HCT116 (cell line): ENCODE results near the gene HLCS. TPM values are rescaled to one million over a fixed set of nuclear protein-coding genes. Genes with fewer than 3 reads are reported as not detected.

Source experiments
- ATAC-seq: fragments of 200-7000 bp; cut with Tn5 transposase; 2 replicates; pipeline ENCODE4 v1.9.1; 2020; ENCODE audit warnings: mild to moderate bottlenecking, moderate library complexity
- BruUV-seq: library from RNA; stranded (reverse); fragments of 400-500 nt; replicated peaks from 2 replicates; lab custom pipeline; 2021; lab: Mats Ljungman, UMichigan
- CTCF ChIA-PET: fragments of 300-600 bp; sonication (Branson Sonifier 250); formaldehyde crosslinking; loops from one replicate; lab custom pipeline; 2021; ENCODE audit warnings: antibody characterized with exemption; lab: Charles Lee
- POLR2A ChIA-PET: fragments of 300-600, 350-600 bp; sonication (Branson Sonifier 250); formaldehyde crosslinking; loops from one replicate; lab custom pipeline; 2021; ENCODE audit warnings: antibody characterized with exemption; lab: Charles Lee
- RAD21 ChIA-PET, 2 experiments: fragments of 300-600 bp; sonication (Branson Sonifier 250); formaldehyde crosslinking; loops; one replicate each; lab custom pipeline; 2023; ENCODE audit warnings: low total read pairs in 2 of 2; ENCODE audit not compliant: uncharacterized antibody in 2 of 2, unreplicated experiment in 2 of 2, low non-redundant PET in 1 of 2; lab: Charles Lee
- DNase-seq: peaks from one replicate; pipeline ENCODE4 v3.0.0-alpha.2; 2010; ENCODE audit warnings: low read depth, low spot score
- H2AFZ ChIP-seq: fragments of 200-600 bp; shearing (Covaris generic), sonication (generic); 2 replicates; pipeline ENCODE4 v1.6.1; 2017; ENCODE audit warnings: low read depth, mixed run types, mixed read lengths, antibody characterized with exemption, low read length; ENCODE audit not compliant: poor library complexity, severe bottlenecking
- H3K27ac ChIP-seq: 2 replicates; pipeline ENCODE4 v1.5.1; 2012; ENCODE audit warnings: low read depth, low read length
- H3K27me3 ChIP-seq: fragments of 200-600 bp; sonication (generic); 2 replicates; pipeline ENCODE4 v1.6.1; 2016; ENCODE audit warnings: mixed run types, low read length, mixed read lengths; ENCODE audit not compliant: insufficient read depth
- H3K36me3 ChIP-seq, 2 experiments: fragments of 200-500 bp in 1 of 2; fragments of 200-600 bp in 1 of 2; sonication (Bioruptor generic) in 1 of 2; sonication (generic) in 1 of 2; 2 replicates each; pipeline versions ENCODE4 v1.5.1 to v1.6.1; 2014 to 2016; ENCODE audit warnings: low read length in 2 of 2, inconsistent platforms in 1 of 2, mixed read lengths in 1 of 2, mixed run types in 1 of 2; ENCODE audit not compliant: insufficient read depth in 2 of 2, control insufficient read depth in 1 of 2
- H3K4me1 ChIP-seq, 2 experiments: fragments of 200-600 bp in 1 of 2; sonication (generic) in 1 of 2; 2 replicates each; pipeline versions ENCODE4 v1.5.1 to v1.6.1; 2012 to 2017; ENCODE audit warnings: low read length in 2 of 2, inconsistent platforms in 1 of 2, mild to moderate bottlenecking in 1 of 2, mixed read lengths in 1 of 2, mixed run types in 1 of 2, moderate library complexity in 1 of 2; ENCODE audit not compliant: insufficient read depth in 2 of 2, control insufficient read depth in 1 of 2
- H3K4me2 ChIP-seq: fragments of 200-600 bp; sonication (generic); 2 replicates; pipeline ENCODE4 v1.6.1; 2017; ENCODE audit warnings: mixed run types, low read length, mixed read lengths
- H3K4me3 ChIP-seq, 2 experiments: fragments of 200-600 bp in 1 of 2; sonication (generic) in 1 of 2; replicated peaks in 1 of 2; 2 replicates each; pipeline ENCODE4 v1.5.1; 2011 to 2016; ENCODE audit warnings: low read length in 2 of 2, control low read depth in 1 of 2, low read depth in 1 of 2, mild to moderate bottlenecking in 1 of 2, mixed read lengths in 1 of 2, mixed run types in 1 of 2
- H3K79me2 ChIP-seq: fragments of 200-600 bp; sonication (generic); 2 replicates; pipeline ENCODE4 v1.6.1; 2017; ENCODE audit warnings: mild to moderate bottlenecking, mixed run types, low read length, moderate library complexity, mixed read lengths; ENCODE audit not compliant: insufficient read depth
- H3K9ac ChIP-seq: fragments of 200-600 bp; sonication (generic); 2 replicates; pipeline ENCODE4 v1.6.1; 2016; ENCODE audit warnings: low read length, mixed read lengths
- H3K9me2 ChIP-seq: fragments of 200-600 bp; sonication (generic), shearing (Covaris generic); 2 replicates; pipeline ENCODE4 v1.6.1; 2017; ENCODE audit warnings: mixed run types, mild to moderate bottlenecking, moderate library complexity; ENCODE audit not compliant: insufficient read depth
- H3K9me3 ChIP-seq, 2 experiments: fragments of 200-500 bp in 1 of 2; fragments of 200-600 bp in 1 of 2; sonication (Bioruptor generic) in 1 of 2; sonication (generic) in 1 of 2; 2 replicates each; pipeline ENCODE4 v1.6.1; 2014 to 2017; ENCODE audit warnings: low read length in 2 of 2, mixed read lengths in 2 of 2, inconsistent platforms in 1 of 2, low read depth in 1 of 2, mild to moderate bottlenecking in 1 of 2, mixed run types in 1 of 2, moderate library complexity in 1 of 2; ENCODE audit not compliant: control insufficient read depth in 1 of 2, insufficient read depth in 1 of 2
- H4K20me1 ChIP-seq: fragments of 200-600 bp; sonication (generic), shearing (Covaris generic); 2 replicates; pipeline ENCODE4 v1.6.1; 2017; ENCODE audit warnings: mixed run types, mild to moderate bottlenecking, moderate library complexity; ENCODE audit not compliant: insufficient read depth
- ATF3 ChIP-seq: IDR thresholded peaks from 2 replicates; pipeline ENCODE4 v1.6.1; 2012
- CTCF ChIP-seq, 3 experiments: fragments of 200-600 bp in 1 of 3; sonication (generic) in 1 of 3; IDR thresholded peaks in 2 of 3; conservative IDR thresholded peaks in 1 of 3; 2 replicates each; pipeline ENCODE4 v1.5.1; 2012 to 2017; ENCODE audit warnings: low read depth in 2 of 3, low read length in 2 of 3, antibody characterized with exemption in 1 of 3, borderline replicate concordance in 1 of 3, control low read depth in 1 of 3, mild to moderate bottlenecking in 1 of 3, mixed read lengths in 1 of 3, mixed run types in 1 of 3, moderate library complexity in 1 of 3; ENCODE audit not compliant: insufficient read depth in 1 of 3
- EZH2 ChIP-seq: fragments of 200-600 bp; sonication (generic); IDR thresholded peaks from 2 replicates; pipeline ENCODE4 v1.6.1; 2017; ENCODE audit warnings: antibody characterized with exemption, mixed run types
- EZH2phosphoT487 ChIP-seq: fragments of 200-600 bp; IDR thresholded peaks from 2 replicates; pipeline ENCODE4 v1.6.1; 2018; ENCODE audit warnings: antibody characterized with exemption, borderline replicate concordance
- POLR2A ChIP-seq: IDR thresholded peaks from 2 replicates; pipeline ENCODE4 v1.7.0; 2011; ENCODE audit warnings: borderline replicate concordance; ENCODE audit not compliant: insufficient read depth, insufficient read length; ENCODE audit errors: extremely low read depth
- RAD21 ChIP-seq: IDR thresholded peaks from 2 replicates; pipeline ENCODE4 v1.6.1; 2012; ENCODE audit warnings: low read depth, mild to moderate bottlenecking
- SRF ChIP-seq: IDR thresholded peaks from 2 replicates; pipeline ENCODE4 v1.6.1; 2012; ENCODE audit warnings: low read depth
- TCF7L2 ChIP-seq: IDR thresholded peaks from 2 replicates; pipeline ENCODE4 v1.7.0; 2011; ENCODE audit warnings: borderline replicate concordance, inconsistent platforms; ENCODE audit not compliant: insufficient read depth, insufficient read length; ENCODE audit errors: extremely low read depth
- ZFX ChIP-seq: fragments of 450-650 bp; IDR thresholded peaks from 2 replicates; pipeline ENCODE4 v1.6.1; 2017
- intact Hi-C: fragments of 100-400 bp; cut with micrococcal nuclease; formaldehyde crosslinking; loops from 2 replicates; pipeline ENCODE4 v1.10.0; 2022
- total RNA-seq: library from RNA; stranded (reverse); gene quantifications from one replicate; pipeline ENCODE4 v1.2.1, GENCODE V29; 2021; ENCODE audit not compliant: unreplicated experiment

The HLCS gene
- total RNA-seq, 1 experiment from 2014 or later, result 18.5 TPM

GRCh38 chr21:36856643-36857042 is 109.8 kb downstream of the HLCS start:
- H3K4me2 ChIP-seq, result no peak overlapping the region
- H3K9ac ChIP-seq, result no peak overlapping the region
- ChIA-PET CTCF (no interaction called here), RAD21 (no interaction called here), POLR2A (no interaction called here)
- H3K9me3 ChIP-seq, result no peaks in the 10 kb centered on the region
- H3K4me1 ChIP-seq, result peaks cover 11 to 28% of the 10 kb centered on the region in 2 experiments; a peak in 3 of 4 replicates
- no peaks in the 10 kb centered on the region for H3K36me3 ChIP-seq
- H3K4me3 ChIP-seq, result no peak overlapping the region
- no peaks in the 10 kb centered on the region for H3K27me3 ChIP-seq
- ATAC-seq (no peak), DNase-seq (no peak)
- H2AFZ ChIP-seq, result no peak overlapping the region
- no TSS peak for BruUV-seq
- TF ChIP-seq EZH2 (no peak), TCF7L2 (no peak), SRF (no peak), EZH2phosphoT487 (no peak), ZFX (no peak)
- H3K27ac ChIP-seq, result no peak overlapping the region
- no peaks in the 10 kb centered on the region for H3K9me2 ChIP-seq
- H4K20me1 ChIP-seq, result no peaks in the 10 kb centered on the region
- H3K79me2 ChIP-seq, result no peaks in the 10 kb centered on the region
- intact Hi-C loops, result no loop called here

GRCh38 chr21:36854391-36854790 is 112.1 kb downstream of the HLCS start:
- no peaks in the 10 kb centered on the region for H4K20me1 ChIP-seq
- CTCF ChIA-PET, result interaction anchor here (0.6 to 1.4 kb wide), 13 partner anchors 12 to 521 kb away, joined by 3 to 33 read pairs (median 3); no protein-coding TSS in a partner anchor
- no peak for DNase-seq
- peak; percentile 77 for TF ChIP-seq RAD21
- TF ChIP-seq ATF3, result no peak
- TF ChIP-seq CTCF (IDR thresholded peaks at IDR 0.05 in 2 of 3, conservative IDR thresholded peaks at IDR 0.05 in 1 of 3; ENCODE audit: borderline replicate concordance in 1 of 3, insufficient read depth in 1 of 3, low read depth in 2 of 3, low read length in 2 of 3), result peak; percentile 59 to 86 (median 69); a peak in 5 of 6 replicates
- no peak for TF ChIP-seq POLR2A
- TF ChIP-seq, all 23 proteins: peak for 2
- no peaks in the 10 kb centered on the region for H3K27me3 ChIP-seq
- ATAC-seq, result peak; percentile 93
- H3K4me2 ChIP-seq, result peak overlapping the region; percentile 5; the same call in 1 of the 2 replicates
- no peaks in the 10 kb centered on the region for H3K9me3 ChIP-seq
- no peak overlapping the region for H3K9ac ChIP-seq
- H3K4me1 ChIP-seq, result peaks cover 0 to 6% of the 10 kb centered on the region in 2 experiments; a peak in 1 of 4 replicates
- ChIA-PET RAD21 (interaction anchor here (0.7 to 1.1 kb wide), 5 partner anchors 153 to 224 kb away, joined by 3 to 4 read pairs (median 3); no protein-coding TSS in a partner anchor), POLR2A (no interaction called here)
- intact Hi-C loops, result loop anchor here (1.0 kb wide), 1 partner anchor 224 kb away; no protein-coding TSS in a partner anchor
- no peaks in the 10 kb centered on the region for H3K36me3 ChIP-seq
- no peaks in the 10 kb centered on the region for H3K9me2 ChIP-seq
- H3K27ac ChIP-seq, result no peak overlapping the region
- H2AFZ ChIP-seq, result no peak overlapping the region
- H3K4me3 ChIP-seq, result no peak overlapping the region
- no TSS peak for BruUV-seq
- no peaks in the 10 kb centered on the region for H3K79me2 ChIP-seq
